HCT116 (cell line): ENCODE data around the gene TEX26. TPM values are rescaled to one million over a fixed set of nuclear protein-coding genes. Genes with fewer than 3 reads are reported as not detected.

ENCODE experiments used
- ATAC-seq: fragments of 200-7000 bp; cut with Tn5 transposase; 2 replicates; pipeline ENCODE4 v1.9.1; 2020; ENCODE audit warnings: mild to moderate bottlenecking, moderate library complexity
- BruUV-seq: library from RNA; stranded (reverse); fragments of 400-500 nt; replicated peaks from 2 replicates; lab custom pipeline; 2021; lab: Mats Ljungman, UMichigan
- CTCF ChIA-PET: fragments of 300-600 bp; sonication (Branson Sonifier 250); formaldehyde crosslinking; loops from one replicate; lab custom pipeline; 2021; ENCODE audit warnings: antibody characterized with exemption; lab: Charles Lee
- POLR2A ChIA-PET: fragments of 300-600, 350-600 bp; sonication (Branson Sonifier 250); formaldehyde crosslinking; loops from one replicate; lab custom pipeline; 2021; ENCODE audit warnings: antibody characterized with exemption; lab: Charles Lee
- RAD21 ChIA-PET, 2 experiments: fragments of 300-600 bp; sonication (Branson Sonifier 250); formaldehyde crosslinking; loops; one replicate each; lab custom pipeline; 2023; ENCODE audit warnings: low total read pairs in 2 of 2; ENCODE audit not compliant: uncharacterized antibody in 2 of 2, unreplicated experiment in 2 of 2, low non-redundant PET in 1 of 2; lab: Charles Lee
- DNase-seq: peaks from one replicate; pipeline ENCODE4 v3.0.0-alpha.2; 2010; ENCODE audit warnings: low read depth, low spot score
- H2AFZ ChIP-seq: fragments of 200-600 bp; shearing (Covaris generic), sonication (generic); 2 replicates; pipeline ENCODE4 v1.6.1; 2017; ENCODE audit warnings: low read depth, mixed run types, mixed read lengths, antibody characterized with exemption, low read length; ENCODE audit not compliant: poor library complexity, severe bottlenecking
- H3K27ac ChIP-seq: 2 replicates; pipeline ENCODE4 v1.5.1; 2012; ENCODE audit warnings: low read depth, low read length
- H3K27me3 ChIP-seq: fragments of 200-600 bp; sonication (generic); 2 replicates; pipeline ENCODE4 v1.6.1; 2016; ENCODE audit warnings: mixed run types, low read length, mixed read lengths; ENCODE audit not compliant: insufficient read depth
- H3K36me3 ChIP-seq, 2 experiments: fragments of 200-500 bp in 1 of 2; fragments of 200-600 bp in 1 of 2; sonication (Bioruptor generic) in 1 of 2; sonication (generic) in 1 of 2; 2 replicates each; pipeline versions ENCODE4 v1.5.1 to v1.6.1; 2014 to 2016; ENCODE audit warnings: low read length in 2 of 2, inconsistent platforms in 1 of 2, mixed read lengths in 1 of 2, mixed run types in 1 of 2; ENCODE audit not compliant: insufficient read depth in 2 of 2, control insufficient read depth in 1 of 2
- H3K4me1 ChIP-seq, 2 experiments: fragments of 200-600 bp in 1 of 2; sonication (generic) in 1 of 2; 2 replicates each; pipeline versions ENCODE4 v1.5.1 to v1.6.1; 2012 to 2017; ENCODE audit warnings: low read length in 2 of 2, inconsistent platforms in 1 of 2, mild to moderate bottlenecking in 1 of 2, mixed read lengths in 1 of 2, mixed run types in 1 of 2, moderate library complexity in 1 of 2; ENCODE audit not compliant: insufficient read depth in 2 of 2, control insufficient read depth in 1 of 2
- H3K4me2 ChIP-seq: fragments of 200-600 bp; sonication (generic); 2 replicates; pipeline ENCODE4 v1.6.1; 2017; ENCODE audit warnings: mixed run types, low read length, mixed read lengths
- H3K4me3 ChIP-seq, 2 experiments: fragments of 200-600 bp in 1 of 2; sonication (generic) in 1 of 2; replicated peaks in 1 of 2; 2 replicates each; pipeline ENCODE4 v1.5.1; 2011 to 2016; ENCODE audit warnings: low read length in 2 of 2, control low read depth in 1 of 2, low read depth in 1 of 2, mild to moderate bottlenecking in 1 of 2, mixed read lengths in 1 of 2, mixed run types in 1 of 2
- H3K79me2 ChIP-seq: fragments of 200-600 bp; sonication (generic); 2 replicates; pipeline ENCODE4 v1.6.1; 2017; ENCODE audit warnings: mild to moderate bottlenecking, mixed run types, low read length, moderate library complexity, mixed read lengths; ENCODE audit not compliant: insufficient read depth
- H3K9ac ChIP-seq: fragments of 200-600 bp; sonication (generic); 2 replicates; pipeline ENCODE4 v1.6.1; 2016; ENCODE audit warnings: low read length, mixed read lengths
- H3K9me2 ChIP-seq: fragments of 200-600 bp; sonication (generic), shearing (Covaris generic); 2 replicates; pipeline ENCODE4 v1.6.1; 2017; ENCODE audit warnings: mixed run types, mild to moderate bottlenecking, moderate library complexity; ENCODE audit not compliant: insufficient read depth
- H3K9me3 ChIP-seq, 2 experiments: fragments of 200-500 bp in 1 of 2; fragments of 200-600 bp in 1 of 2; sonication (Bioruptor generic) in 1 of 2; sonication (generic) in 1 of 2; 2 replicates each; pipeline ENCODE4 v1.6.1; 2014 to 2017; ENCODE audit warnings: low read length in 2 of 2, mixed read lengths in 2 of 2, inconsistent platforms in 1 of 2, low read depth in 1 of 2, mild to moderate bottlenecking in 1 of 2, mixed run types in 1 of 2, moderate library complexity in 1 of 2; ENCODE audit not compliant: control insufficient read depth in 1 of 2, insufficient read depth in 1 of 2
- H4K20me1 ChIP-seq: fragments of 200-600 bp; sonication (generic), shearing (Covaris generic); 2 replicates; pipeline ENCODE4 v1.6.1; 2017; ENCODE audit warnings: mixed run types, mild to moderate bottlenecking, moderate library complexity; ENCODE audit not compliant: insufficient read depth
- CBX3 ChIP-seq: IDR thresholded peaks from 2 replicates; pipeline ENCODE4 v1.6.1; 2012; ENCODE audit warnings: low read depth
- EGR1 ChIP-seq: IDR thresholded peaks from 2 replicates; pipeline ENCODE4 v1.6.1; 2012; ENCODE audit warnings: low read depth
- ELF1 ChIP-seq: IDR thresholded peaks from 2 replicates; pipeline ENCODE4 v1.6.1; 2012; ENCODE audit warnings: low read depth, borderline replicate concordance
- EZH2 ChIP-seq: fragments of 200-600 bp; sonication (generic); IDR thresholded peaks from 2 replicates; pipeline ENCODE4 v1.6.1; 2017; ENCODE audit warnings: antibody characterized with exemption, mixed run types
- FOSL1 ChIP-seq: IDR thresholded peaks from 2 replicates; pipeline ENCODE4 v1.6.1; 2012; ENCODE audit warnings: low read depth
- MAX ChIP-seq: IDR thresholded peaks from 2 replicates; pipeline ENCODE4 v1.6.1; 2012
- POLR2AphosphoS5 ChIP-seq: IDR thresholded peaks from 2 replicates; pipeline ENCODE4 v1.6.1; 2011; ENCODE audit warnings: mild to moderate bottlenecking, low read depth, low read length, moderate library complexity
- RAD21 ChIP-seq: IDR thresholded peaks from 2 replicates; pipeline ENCODE4 v1.6.1; 2012; ENCODE audit warnings: low read depth, mild to moderate bottlenecking
- SIN3A ChIP-seq: IDR thresholded peaks from 2 replicates; pipeline ENCODE4 v1.6.1; 2012; ENCODE audit warnings: low read depth
- SP1 ChIP-seq: IDR thresholded peaks from 2 replicates; pipeline ENCODE4 v1.6.1; 2012; ENCODE audit warnings: low read depth
- SRF ChIP-seq: IDR thresholded peaks from 2 replicates; pipeline ENCODE4 v1.6.1; 2012; ENCODE audit warnings: low read depth
- TCF7L2 ChIP-seq: IDR thresholded peaks from 2 replicates; pipeline ENCODE4 v1.7.0; 2011; ENCODE audit warnings: borderline replicate concordance, inconsistent platforms; ENCODE audit not compliant: insufficient read depth, insufficient read length; ENCODE audit errors: extremely low read depth
- YY1 ChIP-seq: IDR thresholded peaks from 2 replicates; pipeline ENCODE4 v1.6.1; 2011; ENCODE audit warnings: low read length, low read depth, moderate library complexity, mild to moderate bottlenecking; ENCODE audit not compliant: insufficient replicate concordance; ENCODE audit errors: extremely low read depth
- ZNF274 ChIP-seq: fragments of 200-500 bp; sonication (Bioruptor generic); IDR thresholded peaks from 2 replicates; pipeline ENCODE4 v1.6.1; 2014; ENCODE audit warnings: mild to moderate bottlenecking, low read depth, low read length, inconsistent platforms
- intact Hi-C: fragments of 100-400 bp; cut with micrococcal nuclease; formaldehyde crosslinking; loops from 2 replicates; pipeline ENCODE4 v1.10.0; 2022
- total RNA-seq: library from RNA; stranded (reverse); gene quantifications from one replicate; pipeline ENCODE4 v1.2.1, GENCODE V29; 2021; ENCODE audit not compliant: unreplicated experiment
- TF ChIP-seq, protein P1 (sequence below), 3 experiments: fragments of 200-600 bp in 1 of 3; sonication (generic) in 1 of 3; IDR thresholded peaks in 2 of 3; conservative IDR thresholded peaks in 1 of 3; 2 replicates each; pipeline ENCODE4 v1.5.1; 2012 to 2017; ENCODE audit warnings: low read depth in 2 of 3, low read length in 2 of 3, antibody characterized with exemption in 1 of 3, borderline replicate concordance in 1 of 3, control low read depth in 1 of 3, mild to moderate bottlenecking in 1 of 3, mixed read lengths in 1 of 3, mixed run types in 1 of 3, moderate library complexity in 1 of 3; ENCODE audit not compliant: insufficient read depth in 1 of 3
- TF ChIP-seq, protein P2 (sequence below): IDR thresholded peaks from 2 replicates; pipeline ENCODE4 v1.6.1; 2012
- TF ChIP-seq, protein P3 (sequence below): IDR thresholded peaks from 2 replicates; pipeline ENCODE4 v1.6.1; 2012; ENCODE audit warnings: low read depth
- TF ChIP-seq, protein P4 (sequence below): IDR thresholded peaks from 2 replicates; pipeline ENCODE4 v1.6.1; 2011; ENCODE audit warnings: mild to moderate bottlenecking, low read length, moderate library complexity; ENCODE audit not compliant: insufficient replicate concordance; ENCODE audit errors: extremely low read depth

The TEX26 gene
- total RNA-seq, 1 experiment from 2014 or later: not detected

- no peak for ATAC-seq
- intact Hi-C loops: no loop called here
Measured at GRCh38 chr13:31022928-31023530, 90.6 kb downstream of the TEX26 start.

More at GRCh38 chr13:31022928-31023530, 90.6 kb downstream of the TEX26 start:
- H4K20me1 ChIP-seq: no peaks in the 10 kb centered on the region
- H3K27ac ChIP-seq: no peak overlapping the region
- no peaks in the 10 kb centered on the region for H3K36me3 ChIP-seq
- ChIA-PET RAD21 (no interaction called here), POLR2A (no interaction called here), CTCF (interaction anchor here (0.9 to 1.2 kb wide), 2 partner anchors 21 to 44 kb away, joined by 3 read pairs; no protein-coding TSS in a partner anchor)
- no peaks in the 10 kb centered on the region for H3K9me2 ChIP-seq
- no peak overlapping the region for H3K4me3 ChIP-seq
- 0 out of 2 replicates have a peak, but pooled peaks cover 18% of the 10 kb centered on the region for H3K27me3 ChIP-seq
- H3K4me1 ChIP-seq: no peaks in the 10 kb centered on the region
- DNase-seq: no peak
- BruUV-seq: no TSS peak
- no peaks in the 10 kb centered on the region for H3K79me2 ChIP-seq
- no peak for TF ChIP-seq MAX
- TF ChIP-seq POLR2AphosphoS5: no peak
- TF ChIP-seq, protein P1, sequence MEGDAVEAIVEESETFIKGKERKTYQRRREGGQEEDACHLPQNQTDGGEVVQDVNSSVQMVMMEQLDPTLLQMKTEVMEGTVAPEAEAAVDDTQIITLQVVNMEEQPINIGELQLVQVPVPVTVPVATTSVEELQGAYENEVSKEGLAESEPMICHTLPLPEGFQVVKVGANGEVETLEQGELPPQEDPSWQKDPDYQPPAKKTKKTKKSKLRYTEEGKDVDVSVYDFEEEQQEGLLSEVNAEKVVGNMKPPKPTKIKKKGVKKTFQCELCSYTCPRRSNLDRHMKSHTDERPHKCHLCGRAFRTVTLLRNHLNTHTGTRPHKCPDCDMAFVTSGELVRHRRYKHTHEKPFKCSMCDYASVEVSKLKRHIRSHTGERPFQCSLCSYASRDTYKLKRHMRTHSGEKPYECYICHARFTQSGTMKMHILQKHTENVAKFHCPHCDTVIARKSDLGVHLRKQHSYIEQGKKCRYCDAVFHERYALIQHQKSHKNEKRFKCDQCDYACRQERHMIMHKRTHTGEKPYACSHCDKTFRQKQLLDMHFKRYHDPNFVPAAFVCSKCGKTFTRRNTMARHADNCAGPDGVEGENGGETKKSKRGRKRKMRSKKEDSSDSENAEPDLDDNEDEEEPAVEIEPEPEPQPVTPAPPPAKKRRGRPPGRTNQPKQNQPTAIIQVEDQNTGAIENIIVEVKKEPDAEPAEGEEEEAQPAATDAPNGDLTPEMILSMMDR (IDR thresholded peaks at IDR 0.05 in 2 of 3, conservative IDR thresholded peaks at IDR 0.05 in 1 of 3; ENCODE audit: borderline replicate concordance in 1 of 3, insufficient read depth in 1 of 3, low read depth in 2 of 3, low read length in 2 of 3): no peak
- TF ChIP-seq EZH2: no peak
- TF ChIP-seq, protein P2, sequence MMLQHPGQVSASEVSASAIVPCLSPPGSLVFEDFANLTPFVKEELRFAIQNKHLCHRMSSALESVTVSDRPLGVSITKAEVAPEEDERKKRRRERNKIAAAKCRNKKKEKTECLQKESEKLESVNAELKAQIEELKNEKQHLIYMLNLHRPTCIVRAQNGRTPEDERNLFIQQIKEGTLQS: no peak
- TF ChIP-seq, protein P3, sequence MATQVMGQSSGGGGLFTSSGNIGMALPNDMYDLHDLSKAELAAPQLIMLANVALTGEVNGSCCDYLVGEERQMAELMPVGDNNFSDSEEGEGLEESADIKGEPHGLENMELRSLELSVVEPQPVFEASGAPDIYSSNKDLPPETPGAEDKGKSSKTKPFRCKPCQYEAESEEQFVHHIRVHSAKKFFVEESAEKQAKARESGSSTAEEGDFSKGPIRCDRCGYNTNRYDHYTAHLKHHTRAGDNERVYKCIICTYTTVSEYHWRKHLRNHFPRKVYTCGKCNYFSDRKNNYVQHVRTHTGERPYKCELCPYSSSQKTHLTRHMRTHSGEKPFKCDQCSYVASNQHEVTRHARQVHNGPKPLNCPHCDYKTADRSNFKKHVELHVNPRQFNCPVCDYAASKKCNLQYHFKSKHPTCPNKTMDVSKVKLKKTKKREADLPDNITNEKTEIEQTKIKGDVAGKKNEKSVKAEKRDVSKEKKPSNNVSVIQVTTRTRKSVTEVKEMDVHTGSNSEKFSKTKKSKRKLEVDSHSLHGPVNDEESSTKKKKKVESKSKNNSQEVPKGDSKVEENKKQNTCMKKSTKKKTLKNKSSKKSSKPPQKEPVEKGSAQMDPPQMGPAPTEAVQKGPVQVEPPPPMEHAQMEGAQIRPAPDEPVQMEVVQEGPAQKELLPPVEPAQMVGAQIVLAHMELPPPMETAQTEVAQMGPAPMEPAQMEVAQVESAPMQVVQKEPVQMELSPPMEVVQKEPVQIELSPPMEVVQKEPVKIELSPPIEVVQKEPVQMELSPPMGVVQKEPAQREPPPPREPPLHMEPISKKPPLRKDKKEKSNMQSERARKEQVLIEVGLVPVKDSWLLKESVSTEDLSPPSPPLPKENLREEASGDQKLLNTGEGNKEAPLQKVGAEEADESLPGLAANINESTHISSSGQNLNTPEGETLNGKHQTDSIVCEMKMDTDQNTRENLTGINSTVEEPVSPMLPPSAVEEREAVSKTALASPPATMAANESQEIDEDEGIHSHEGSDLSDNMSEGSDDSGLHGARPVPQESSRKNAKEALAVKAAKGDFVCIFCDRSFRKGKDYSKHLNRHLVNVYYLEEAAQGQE: no peak
- TF ChIP-seq CBX3: no peak
- no peak for TF ChIP-seq FOSL1
- TF ChIP-seq RAD21: no peak
- no peak for TF ChIP-seq ZNF274
- TF ChIP-seq SP1: no peak
- no peak for TF ChIP-seq EGR1
- TF ChIP-seq SRF: no peak
- no peak for TF ChIP-seq SIN3A
- TF ChIP-seq, protein P4, sequence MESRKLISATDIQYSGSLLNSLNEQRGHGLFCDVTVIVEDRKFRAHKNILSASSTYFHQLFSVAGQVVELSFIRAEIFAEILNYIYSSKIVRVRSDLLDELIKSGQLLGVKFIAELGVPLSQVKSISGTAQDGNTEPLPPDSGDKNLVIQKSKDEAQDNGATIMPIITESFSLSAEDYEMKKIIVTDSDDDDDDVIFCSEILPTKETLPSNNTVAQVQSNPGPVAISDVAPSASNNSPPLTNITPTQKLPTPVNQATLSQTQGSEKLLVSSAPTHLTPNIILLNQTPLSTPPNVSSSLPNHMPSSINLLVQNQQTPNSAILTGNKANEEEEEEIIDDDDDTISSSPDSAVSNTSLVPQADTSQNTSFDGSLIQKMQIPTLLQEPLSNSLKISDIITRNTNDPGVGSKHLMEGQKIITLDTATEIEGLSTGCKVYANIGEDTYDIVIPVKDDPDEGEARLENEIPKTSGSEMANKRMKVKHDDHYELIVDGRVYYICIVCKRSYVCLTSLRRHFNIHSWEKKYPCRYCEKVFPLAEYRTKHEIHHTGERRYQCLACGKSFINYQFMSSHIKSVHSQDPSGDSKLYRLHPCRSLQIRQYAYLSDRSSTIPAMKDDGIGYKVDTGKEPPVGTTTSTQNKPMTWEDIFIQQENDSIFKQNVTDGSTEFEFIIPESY: no peak
- TF ChIP-seq TCF7L2: no peak
- no peak for TF ChIP-seq ELF1
- no peak for TF ChIP-seq YY1
- H3K9ac ChIP-seq: no peak overlapping the region
- no peaks in the 10 kb centered on the region for H3K9me3 ChIP-seq
- H2AFZ ChIP-seq: no peak overlapping the region
- no peak overlapping the region for H3K4me2 ChIP-seq
